ENCODE data around the gene SLC22A5.

Gene SLC22A5

GRCh38 chr5:132371603-132371994, 2.1 kb downstream of the SLC22A5 start:
- TF ChIP-seq, protein P1, sequence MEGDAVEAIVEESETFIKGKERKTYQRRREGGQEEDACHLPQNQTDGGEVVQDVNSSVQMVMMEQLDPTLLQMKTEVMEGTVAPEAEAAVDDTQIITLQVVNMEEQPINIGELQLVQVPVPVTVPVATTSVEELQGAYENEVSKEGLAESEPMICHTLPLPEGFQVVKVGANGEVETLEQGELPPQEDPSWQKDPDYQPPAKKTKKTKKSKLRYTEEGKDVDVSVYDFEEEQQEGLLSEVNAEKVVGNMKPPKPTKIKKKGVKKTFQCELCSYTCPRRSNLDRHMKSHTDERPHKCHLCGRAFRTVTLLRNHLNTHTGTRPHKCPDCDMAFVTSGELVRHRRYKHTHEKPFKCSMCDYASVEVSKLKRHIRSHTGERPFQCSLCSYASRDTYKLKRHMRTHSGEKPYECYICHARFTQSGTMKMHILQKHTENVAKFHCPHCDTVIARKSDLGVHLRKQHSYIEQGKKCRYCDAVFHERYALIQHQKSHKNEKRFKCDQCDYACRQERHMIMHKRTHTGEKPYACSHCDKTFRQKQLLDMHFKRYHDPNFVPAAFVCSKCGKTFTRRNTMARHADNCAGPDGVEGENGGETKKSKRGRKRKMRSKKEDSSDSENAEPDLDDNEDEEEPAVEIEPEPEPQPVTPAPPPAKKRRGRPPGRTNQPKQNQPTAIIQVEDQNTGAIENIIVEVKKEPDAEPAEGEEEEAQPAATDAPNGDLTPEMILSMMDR (IDR thresholded peaks at IDR 0.05; ENCODE audit: low read depth, low read length), result no peak
- DNase-seq (ENCODE audit: low read depth in 2 of 2), result no peak
- no peak overlapping the region for H3K4me3 ChIP-seq (replicated peaks in 1 of 2; ENCODE audit: low read depth in 2 of 2, low read length in 2 of 2)

GRCh38 chr5:132372127-132372526, 2.6 kb downstream of the SLC22A5 start:
- H3K4me3 ChIP-seq (replicated peaks in 1 of 2; ENCODE audit: low read depth in 2 of 2, low read length in 2 of 2), result no peak overlapping the region
- TF ChIP-seq, protein P1 (IDR thresholded peaks at IDR 0.05; ENCODE audit: low read depth, low read length), result no peak
- DNase-seq (ENCODE audit: low read depth in 2 of 2), result no peak

- TF ChIP-seq, protein P1 (IDR thresholded peaks at IDR 0.05; ENCODE audit: low read depth, low read length), result no peak
- DNase-seq (ENCODE audit: low read depth in 2 of 2), result no peak
- no peak overlapping the region for H3K4me3 ChIP-seq (replicated peaks in 1 of 2; ENCODE audit: low read depth in 2 of 2, low read length in 2 of 2)
Measured at GRCh38 chr5:132372542-132372941, 3.0 kb downstream of the SLC22A5 start.

GRCh38 chr5:132375957-132376356, 6.4 kb downstream of the SLC22A5 start:
- no peak overlapping the region for H3K4me3 ChIP-seq (replicated peaks in 1 of 2; ENCODE audit: low read depth in 2 of 2, low read length in 2 of 2)
- TF ChIP-seq, protein P1 (IDR thresholded peaks at IDR 0.05; ENCODE audit: low read depth, low read length), result no peak
- no peak for DNase-seq (ENCODE audit: low read depth in 2 of 2)

- TF ChIP-seq, protein P1 (IDR thresholded peaks at IDR 0.05; ENCODE audit: low read depth, low read length), result no peak
- no peak for DNase-seq (ENCODE audit: low read depth in 2 of 2)
- no peak overlapping the region for H3K4me3 ChIP-seq (replicated peaks in 1 of 2; ENCODE audit: low read depth in 2 of 2, low read length in 2 of 2)
Measured at GRCh38 chr5:132376694-132377641, 7.5 kb downstream of the SLC22A5 start.

GRCh38 chr5:132377738-132378137, 8.2 kb downstream of the SLC22A5 start:
- TF ChIP-seq, protein P1 (IDR thresholded peaks at IDR 0.05; ENCODE audit: low read depth, low read length), result no peak
- DNase-seq (ENCODE audit: low read depth in 2 of 2), result no peak
- no peak overlapping the region for H3K4me3 ChIP-seq (replicated peaks in 1 of 2; ENCODE audit: low read depth in 2 of 2, low read length in 2 of 2)

All from cardiac fibroblast (primary cell).